GM18502 (cell line): ENCODE data around the gene EPB41L5.

Experiments used
- ATAC-seq: cut with Tn5 transposase; IDR thresholded peaks from one replicate; pipeline ENCODE4 v1.9.1; 2021; ENCODE audit warnings: mild to moderate bottlenecking; ENCODE audit not compliant: unreplicated experiment, poor library complexity

The EPB41L5 gene

DNA sequence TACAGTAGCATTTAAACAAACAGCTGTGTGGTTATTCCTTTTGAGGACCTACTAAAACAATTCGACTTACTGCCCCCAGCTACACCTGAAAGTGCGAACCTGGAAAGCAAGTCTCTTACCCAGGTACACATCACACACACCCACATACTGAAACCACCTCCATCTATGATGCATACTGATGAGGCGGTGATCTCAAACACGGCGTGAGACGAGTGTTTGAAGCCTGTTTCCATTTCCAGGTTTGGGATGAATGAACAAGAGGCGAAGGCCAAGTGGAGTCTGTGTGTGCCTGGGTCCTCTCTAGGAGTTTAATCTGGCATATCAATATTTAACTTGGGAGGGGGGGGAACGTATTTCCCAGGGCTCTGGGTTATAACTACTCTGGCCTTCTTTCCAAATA, 208.7 kb downstream of the EPB41L5 start:
- no peak for ATAC-seq

DNA sequence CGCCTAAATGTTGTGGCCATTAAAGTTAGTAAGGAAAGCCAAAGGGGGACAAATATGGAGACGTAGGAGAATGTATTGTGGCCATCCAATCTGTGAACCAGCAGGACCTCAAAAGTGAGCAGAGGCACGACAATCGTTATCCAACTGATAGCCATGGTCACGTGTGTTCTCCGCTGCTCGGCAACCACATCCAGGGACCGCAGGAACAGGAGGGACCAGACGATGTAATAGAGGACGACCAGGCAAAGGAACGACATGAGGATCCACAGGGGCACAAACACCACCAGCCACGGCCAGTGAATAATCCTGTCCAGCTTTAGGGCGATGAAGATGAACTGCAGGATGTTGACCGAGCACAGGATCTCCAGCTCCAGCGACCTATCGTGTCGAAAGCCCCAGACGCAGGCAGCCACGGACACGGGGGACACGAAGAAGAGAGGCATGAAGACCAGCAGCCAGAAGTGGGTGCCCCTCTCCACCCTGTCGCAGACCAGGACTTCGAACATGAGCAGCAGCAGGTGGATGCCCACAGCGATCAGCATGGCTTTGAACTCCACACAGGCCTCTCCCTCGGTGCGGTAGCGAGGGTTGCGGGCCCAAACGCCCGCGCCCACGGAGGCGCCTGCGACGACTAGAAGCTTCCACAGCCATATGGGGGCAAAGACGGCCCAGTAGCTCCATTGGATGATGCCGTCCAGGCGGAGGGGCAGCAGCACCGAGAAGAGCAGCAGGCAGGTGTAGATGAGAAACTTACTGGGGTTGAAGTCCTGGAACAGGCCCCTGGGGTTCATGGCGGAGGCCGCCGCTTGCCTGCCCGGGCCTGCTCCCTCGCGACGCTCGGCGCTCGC, 209.5 kb downstream of the EPB41L5 start:
- no peak for ATAC-seq

DNA sequence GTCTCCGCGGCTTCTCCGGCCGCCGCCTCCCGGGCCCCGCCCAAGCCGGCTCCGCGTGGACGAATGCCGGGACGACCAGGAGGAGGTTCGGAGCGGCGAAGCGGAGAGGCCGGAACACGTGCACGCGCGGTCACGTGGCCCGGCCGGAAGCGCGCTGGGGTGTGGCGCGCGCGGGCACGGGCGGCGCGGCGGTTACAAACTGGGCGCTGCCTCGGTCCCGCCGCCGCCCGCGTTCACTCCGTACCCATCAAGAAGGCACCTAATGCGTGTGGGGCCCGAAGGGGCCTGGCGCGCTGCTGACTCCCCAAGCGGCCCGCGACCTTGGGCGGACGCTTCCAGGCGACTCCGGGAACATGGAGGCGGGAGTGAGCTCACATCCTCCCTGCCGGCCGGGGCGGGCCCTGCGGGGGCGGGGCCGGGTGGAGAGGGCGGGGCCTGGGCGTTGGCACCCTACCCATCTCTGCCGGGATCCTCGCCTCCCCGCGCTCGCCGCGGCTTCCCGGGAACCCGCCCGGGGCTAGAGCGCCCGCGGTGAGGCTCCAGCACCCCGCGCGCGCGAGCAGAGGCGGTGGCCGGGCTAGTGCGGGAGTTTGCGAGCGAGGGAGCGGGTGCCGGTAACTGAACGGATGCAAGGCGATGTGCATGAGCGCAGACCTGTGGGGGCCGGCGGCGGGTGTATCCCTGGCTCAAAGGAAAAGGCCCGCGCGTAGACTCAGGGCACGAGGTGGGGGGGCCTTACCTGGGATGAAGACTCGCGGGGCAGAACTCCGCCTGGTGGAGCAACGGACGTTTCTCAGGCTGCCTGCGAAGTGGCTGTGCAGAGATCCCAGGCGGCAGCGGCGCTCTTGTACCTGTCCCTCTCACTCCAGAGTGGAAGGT, 210.4 kb downstream of the EPB41L5 start, which contains the start of gene TMEM185B:
Gene TMEM185B, minus strand, starts transcription at position 367 of the 879 bp plus-strand sequence. CDS start 424 bp downstream, outside the sequence.
- peak; percentile 92 for ATAC-seq

DNA sequence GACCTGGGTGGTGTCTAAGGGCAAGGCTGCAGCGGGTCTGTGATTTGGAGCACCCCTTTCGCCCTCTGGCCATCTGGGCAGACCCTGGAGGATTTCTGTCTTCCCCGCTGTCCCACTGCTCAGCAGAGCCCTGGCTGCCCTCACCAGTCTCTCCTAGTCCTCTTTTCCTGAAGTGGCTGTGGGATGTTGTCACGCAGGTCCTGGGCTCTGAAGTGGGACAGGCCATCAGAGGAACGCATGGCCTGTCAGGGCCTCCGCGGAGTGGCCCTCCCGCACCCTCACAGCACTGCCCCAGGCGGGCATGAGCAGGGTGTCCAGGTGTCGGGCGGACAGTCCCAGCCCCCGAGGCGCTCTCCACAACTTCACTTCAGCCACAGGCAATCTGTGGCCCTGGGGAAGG, 211.4 kb downstream of the EPB41L5 start:
- ATAC-seq: no peak

DNA sequence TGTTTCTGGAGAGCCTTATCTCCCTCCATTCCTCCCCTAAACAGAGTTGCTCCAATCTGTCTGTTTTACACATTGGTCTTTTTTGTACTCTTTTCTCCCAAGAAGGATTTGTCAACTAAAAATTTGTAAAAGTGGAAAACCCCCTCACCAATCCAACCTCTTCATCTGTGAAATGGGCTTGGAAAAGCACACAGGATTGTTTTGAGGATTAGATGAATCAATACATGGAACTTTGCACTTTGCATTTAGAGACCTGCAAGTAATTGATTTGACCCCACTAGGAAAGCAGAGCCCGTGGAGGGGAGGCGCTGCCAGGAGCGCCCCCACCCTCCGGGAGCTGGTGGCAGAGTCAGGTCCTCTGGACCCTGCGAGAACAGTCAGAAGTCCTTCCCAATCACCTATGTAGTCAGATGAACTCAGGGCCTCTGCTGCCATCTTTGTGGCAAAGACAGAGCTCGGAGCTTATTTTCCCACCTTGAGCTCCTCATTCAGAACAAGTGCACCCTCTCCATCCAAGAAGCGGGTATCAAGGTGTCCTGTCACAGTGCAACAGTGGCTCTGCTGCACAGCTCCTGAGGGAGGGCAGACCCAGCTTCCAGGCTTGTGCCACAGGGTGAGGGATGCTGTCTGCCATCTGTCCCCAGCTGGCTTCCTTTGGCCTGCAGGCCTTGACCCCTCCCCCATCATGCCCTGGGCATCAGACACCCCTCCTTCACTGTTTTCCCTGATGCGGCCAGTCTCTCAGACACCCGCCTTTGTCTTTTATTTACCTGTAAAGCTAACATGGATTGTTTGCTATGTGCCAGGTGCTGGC, 212.1 kb downstream of the EPB41L5 start:
- ATAC-seq: no peak

DNA sequence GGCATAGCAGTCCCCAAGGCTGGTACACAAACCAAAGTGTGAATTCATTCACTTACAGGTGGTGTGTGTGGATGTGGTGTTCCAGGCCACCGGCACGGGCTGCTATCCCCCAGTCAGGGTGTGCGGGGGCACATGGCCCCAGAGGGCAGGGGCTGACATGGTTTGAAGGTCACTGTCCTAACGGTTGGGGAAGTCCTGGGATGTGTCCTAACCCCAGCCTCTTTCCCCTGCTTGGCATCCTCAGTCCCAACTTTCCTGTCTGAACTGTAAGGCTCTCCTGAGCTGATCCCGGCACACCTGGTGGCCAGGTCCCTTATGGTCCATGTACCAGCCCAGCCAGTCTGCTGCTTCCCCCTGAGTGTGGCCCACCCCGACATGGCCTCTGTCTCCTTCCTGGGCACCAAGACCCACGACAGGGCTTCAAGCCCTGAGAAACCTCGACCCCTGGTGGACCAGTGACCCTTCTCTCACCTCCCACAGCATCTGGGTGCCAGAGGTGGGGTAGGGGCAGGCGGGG, 212.7 kb downstream of the EPB41L5 start:
- no peak for ATAC-seq

DNA sequence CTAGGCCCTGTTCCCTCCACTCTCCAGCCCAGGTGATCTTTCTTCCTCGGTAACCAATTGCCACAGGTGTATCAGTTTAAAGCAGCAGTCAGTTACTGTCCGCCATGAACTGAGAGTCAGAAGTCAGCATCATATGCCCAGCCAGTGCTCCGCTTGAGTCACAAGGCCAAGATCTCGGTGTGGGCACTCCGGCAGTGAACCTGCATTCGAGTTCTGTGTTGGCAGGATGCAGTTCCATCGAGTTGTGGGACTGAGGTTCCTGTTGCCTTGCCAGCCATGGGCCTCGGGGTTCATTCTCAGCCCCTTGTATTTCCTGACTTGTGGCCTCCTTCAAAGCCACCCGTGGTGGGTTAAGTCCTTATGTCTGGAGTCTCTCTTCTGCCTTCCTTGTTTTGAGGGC, 213.4 kb downstream of the EPB41L5 start:
- no peak for ATAC-seq

DNA sequence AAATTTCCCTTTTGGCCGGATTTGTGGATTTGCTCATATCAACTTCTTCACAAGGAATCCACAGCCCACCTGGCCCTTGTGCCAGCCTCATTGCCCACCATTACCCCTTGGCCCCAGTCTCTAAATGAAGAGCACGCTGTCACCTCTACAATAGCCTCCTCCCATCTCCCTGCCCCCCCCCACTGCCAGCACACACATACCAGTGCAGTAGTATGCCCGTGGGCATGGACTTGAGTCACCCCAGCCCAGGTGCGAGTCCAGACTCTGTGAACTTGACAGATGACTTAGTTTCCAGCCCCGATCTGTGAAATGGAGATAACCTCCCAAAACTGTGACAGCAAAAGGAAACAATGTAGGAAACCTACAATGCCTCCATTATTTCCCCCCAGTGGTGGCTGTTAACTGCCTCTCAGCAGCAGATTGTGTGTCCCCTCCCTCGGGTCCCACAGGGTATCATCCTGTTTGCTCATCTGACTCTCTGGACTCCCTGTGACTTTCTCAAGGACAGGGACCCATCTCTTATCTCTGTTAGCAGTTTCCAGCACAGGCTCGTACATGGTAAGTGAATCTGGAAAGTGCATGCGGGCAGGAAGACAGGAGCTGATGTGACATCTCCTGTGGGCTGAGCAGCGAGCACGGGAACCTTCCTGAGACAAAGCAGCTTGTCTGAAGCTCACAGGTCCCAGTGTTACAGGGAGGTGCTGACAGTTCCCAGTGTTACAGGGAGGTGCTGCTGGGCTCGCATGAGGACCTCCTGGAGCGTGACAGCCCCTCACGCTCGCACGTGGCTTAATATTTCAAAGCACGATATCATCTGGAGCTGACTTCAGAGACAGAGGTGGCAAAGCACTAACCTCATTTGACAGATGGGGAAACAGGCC, 214.5 kb downstream of the EPB41L5 start:
- ATAC-seq: no peak

DNA sequence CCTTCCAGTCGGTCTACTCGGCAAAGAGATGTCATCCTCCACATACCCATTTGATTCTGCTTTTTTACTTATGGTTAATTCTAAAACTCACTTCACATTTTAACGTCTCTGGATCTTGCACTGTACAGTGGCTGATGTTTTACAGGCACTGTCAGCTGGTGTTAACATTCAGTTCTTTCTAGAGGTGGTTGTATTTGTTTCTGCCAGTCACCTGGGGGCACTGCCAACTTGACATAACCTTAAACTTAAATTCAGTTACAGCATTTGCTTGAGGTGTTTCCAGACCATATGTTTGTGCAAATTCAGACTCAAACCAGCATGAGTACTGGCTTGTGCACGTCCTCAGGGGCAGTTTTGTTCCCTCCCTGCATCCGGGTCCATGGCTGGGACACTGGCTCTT, 215.6 kb downstream of the EPB41L5 start:
- no peak for ATAC-seq
